HG02759 (cell line): Measurements from ENCODE around the gene APLF.
"Not testable (repeated sequence)": the region's sequence is repeated elsewhere in the genome, so short reads cannot be mapped to it uniquely, and the experiment has no call there.

Experiments used
- ATAC-seq: cut with Tn5 transposase; IDR thresholded peaks from one replicate; pipeline ENCODE4 v1.9.1; 2021; ENCODE audit warnings: mild to moderate bottlenecking, moderate library complexity; ENCODE audit not compliant: unreplicated experiment

The APLF gene

GRCh38 chr2:68441179-68441993 lies 26.0 kb upstream of the APLF start:
- peak; percentile 100 for ATAC-seq

GRCh38 chr2:68441994-68442322 lies 25.4 kb upstream of the APLF start:
- ATAC-seq, result no peak

GRCh38 chr2:68446425-68446824 lies 21.0 kb upstream of the APLF start:
- ATAC-seq, result not testable (repeated sequence)

GRCh38 chr2:68447118-68447517 lies 20.3 kb upstream of the APLF start:
- ATAC-seq, result no peak

- no peak for ATAC-seq
Observed at GRCh38 chr2:68448671-68449653, 18.4 kb upstream of the APLF start.

- no peak for ATAC-seq
Observed at GRCh38 chr2:68452158-68452900, 15.1 kb upstream of the APLF start.

GRCh38 chr2:68453761-68454360 lies 13.5 kb upstream of the APLF start:
- no peak for ATAC-seq

GRCh38 chr2:68454719-68455118 lies 12.7 kb upstream of the APLF start:
- ATAC-seq, result no peak

GRCh38 chr2:68456198-68456597 lies 11.2 kb upstream of the APLF start:
- ATAC-seq, result no peak

- ATAC-seq, result no peak
Observed at GRCh38 chr2:68458981-68459380, 8.4 kb upstream of the APLF start.

GRCh38 chr2:68463287-68463877 lies 4.0 kb upstream of the APLF start:
- no peak for ATAC-seq

- no peak for ATAC-seq
Observed at GRCh38 chr2:68464651-68465050, 2.7 kb upstream of the APLF start.

GRCh38 chr2:68465081-68465916 lies 2.1 kb upstream of the APLF start:
- ATAC-seq, result no peak

GRCh38 chr2:68466361-68466777 lies 1.0 kb upstream of the APLF start:
- ATAC-seq, result no peak

- ATAC-seq, result no peak
Observed at GRCh38 chr2:68466778-68467076, 658 bp upstream of the APLF start.

GRCh38 chr2:68468801-68469200 lies 1.4 kb downstream of the APLF start:
- ATAC-seq, result no peak

- no peak for ATAC-seq
Observed at GRCh38 chr2:68469935-68470334, 2.5 kb downstream of the APLF start.

GRCh38 chr2:68471385-68471784 lies 4.0 kb downstream of the APLF start:
- ATAC-seq, result no peak

GRCh38 chr2:68472796-68473414 lies 5.5 kb downstream of the APLF start:
- ATAC-seq, result no peak
